ENCODE measurements around the gene GPC3. TPM values are rescaled to one million over a fixed set of nuclear protein-coding genes. Genes with fewer than 3 reads are reported as not detected.

GPC3 gene
- total and polyA plus RNA-seq, 2 of the 4 experiments (the other 2 are of a cell fraction), result not detected

GRCh38 chrX:133810925-133811324, 174.5 kb downstream of the GPC3 start:
- intact Hi-C loops (cut with micrococcal nuclease) (no loop called here), dilution Hi-C loops (cut with HindIII; ENCODE audit: low sequenced_read_pairs, unreplicated experiment) (no loop called here), in situ Hi-C loops (cut with MboI; ENCODE audit: low sequenced_read_pairs) (no loop called here)
- H3K23ac ChIP-seq (ENCODE audit: low read depth, low read length), result no peak overlapping the region
- H3K4me1 ChIP-seq (ENCODE audit: control insufficient read depth, insufficient read depth, low read length), result no peaks in the 10 kb centered on the region
- no peaks in the 10 kb centered on the region for H3K9me3 ChIP-seq (ENCODE audit: control insufficient read depth, insufficient read depth, low read length)
- no peak overlapping the region for H4K91ac ChIP-seq (ENCODE audit: insufficient read depth, low read depth, low read length)
- ChIA-PET POLR2A (ENCODE audit: unreplicated experiment) (no interaction called here), CTCF (no interaction called here)
- H3K18ac ChIP-seq (ENCODE audit: low read depth, low read length), result no peak overlapping the region
- no peak overlapping the region for H2BK15ac ChIP-seq (ENCODE audit: low read depth, low read length)
- no peak overlapping the region for H2BK20ac ChIP-seq (ENCODE audit: low read depth, low read length)
- no peak overlapping the region for H3K56ac ChIP-seq (ENCODE audit: extremely low read depth, insufficient read depth, low read length)
- H3K27ac ChIP-seq (ENCODE audit: insufficient read depth, low read length), result no peak overlapping the region
- H2BK5ac ChIP-seq (ENCODE audit: low read depth, low read length, poor library complexity, severe bottlenecking), result no peak overlapping the region
- H3K4ac ChIP-seq (ENCODE audit: low read depth, low read length), result no peak overlapping the region
- H2AFZ ChIP-seq (replicated peaks; ENCODE audit: low read length, poor library complexity), result no peak overlapping the region
- no peaks in the 10 kb centered on the region for H3K36me3 ChIP-seq (ENCODE audit: control insufficient read depth, insufficient read depth, low read length)
- H3K14ac ChIP-seq (replicated peaks; ENCODE audit: low read depth, low read length), result no peak overlapping the region
- H3K4me3 ChIP-seq (ENCODE audit: insufficient read depth, low read depth, low read length), result no peak overlapping the region
- DNase-seq (no peak), ATAC-seq (ENCODE audit: low read depth) (no peak)
- TF ChIP-seq NFE2L2 (IDR thresholded peaks at IDR 0.05; ENCODE audit: low read depth, low read length) (no peak), ELK1 (IDR thresholded peaks at IDR 0.05; ENCODE audit: borderline replicate concordance, low read depth, low read length) (no peak), BHLHE40 (IDR thresholded peaks at IDR 0.05; ENCODE audit: low read depth, low read length) (no peak), POLR2A (IDR thresholded peaks at IDR 0.05; ENCODE audit: low read depth, low read length) (no peak), USF2 (IDR thresholded peaks at IDR 0.05; ENCODE audit: low read depth, low read length) (no peak), RAD21 (IDR thresholded peaks at IDR 0.05; ENCODE audit: low read length) (no peak), FOS (IDR thresholded peaks at IDR 0.05; ENCODE audit: low read depth, low read length) (no peak), CEBPB (IDR thresholded peaks at IDR 0.05; ENCODE audit: low read depth, low read length) (no peak), MAFK (IDR thresholded peaks at IDR 0.05; ENCODE audit: low read depth, low read length) (no peak), RCOR1 (IDR thresholded peaks at IDR 0.05; ENCODE audit: insufficient replicate concordance, low read length) (no peak), MAZ (IDR thresholded peaks at IDR 0.05; ENCODE audit: borderline replicate concordance, low read depth, low read length) (no peak), SMC3 (IDR thresholded peaks at IDR 0.05; ENCODE audit: low read depth, low read length) (no peak), CHD1 (IDR thresholded peaks at IDR 0.05; ENCODE audit: low read depth, low read length) (no peak), MXI1 (IDR thresholded peaks at IDR 0.05; ENCODE audit: borderline replicate concordance, low read depth, low read length) (no peak), CTCF (conservative IDR thresholded peaks at IDR 0.05; ENCODE audit: low read depth, low read length) (no peak), RFX5 (IDR thresholded peaks at IDR 0.05; ENCODE audit: low read depth, low read length) (no peak)
- no peak overlapping the region for H2BK120ac ChIP-seq (ENCODE audit: low read depth, low read length)
- H3K9ac ChIP-seq (ENCODE audit: low read depth, low read length), result no peak overlapping the region
- no TSS peak for BruUV-seq (replicated peaks)
- H4K8ac ChIP-seq (ENCODE audit: low read depth in 2 of 2, low read length in 2 of 2), result no peak overlapping the region
- H3K79me1 ChIP-seq (ENCODE audit: low read depth in 1 of 2, low read length in 2 of 2), result no peaks in the 10 kb centered on the region
- no peaks in the 10 kb centered on the region for H3K9me1 ChIP-seq (ENCODE audit: insufficient read depth, low read length)
- H4K5ac ChIP-seq (ENCODE audit: low read depth, low read length), result no peak overlapping the region
- H3K4me2 ChIP-seq (ENCODE audit: low read depth, low read length), result no peak overlapping the region
- H3K27me3 ChIP-seq (ENCODE audit: control insufficient read depth, insufficient read depth, low read length), result peaks cover 6% of the 10 kb centered on the region; the same call in 1 of the 2 replicates
- no peak overlapping the region for H2AK5ac ChIP-seq (ENCODE audit: low read depth, low read length)
- no peak overlapping the region for H2AK9ac ChIP-seq (replicated peaks; ENCODE audit: low read depth, low read length, poor library complexity)
- WGBS, 2 experiments (ENCODE audit: extremely low coverage in 2 of 2, insufficient read length in 1 of 2), result no CpG with 5 or more reads among the region's 3 CpGs
- H4K20me1 ChIP-seq (ENCODE audit: insufficient read depth, low read length), result no peaks in the 10 kb centered on the region

Data from IMR-90 (cell line).